ENCODE data around the gene SIGLECL1.
"Not testable (repeated sequence)": the region's sequence is repeated elsewhere in the genome, so short reads cannot be mapped to it uniquely, and the experiment has no call there.

SIGLECL1 gene

DNA sequence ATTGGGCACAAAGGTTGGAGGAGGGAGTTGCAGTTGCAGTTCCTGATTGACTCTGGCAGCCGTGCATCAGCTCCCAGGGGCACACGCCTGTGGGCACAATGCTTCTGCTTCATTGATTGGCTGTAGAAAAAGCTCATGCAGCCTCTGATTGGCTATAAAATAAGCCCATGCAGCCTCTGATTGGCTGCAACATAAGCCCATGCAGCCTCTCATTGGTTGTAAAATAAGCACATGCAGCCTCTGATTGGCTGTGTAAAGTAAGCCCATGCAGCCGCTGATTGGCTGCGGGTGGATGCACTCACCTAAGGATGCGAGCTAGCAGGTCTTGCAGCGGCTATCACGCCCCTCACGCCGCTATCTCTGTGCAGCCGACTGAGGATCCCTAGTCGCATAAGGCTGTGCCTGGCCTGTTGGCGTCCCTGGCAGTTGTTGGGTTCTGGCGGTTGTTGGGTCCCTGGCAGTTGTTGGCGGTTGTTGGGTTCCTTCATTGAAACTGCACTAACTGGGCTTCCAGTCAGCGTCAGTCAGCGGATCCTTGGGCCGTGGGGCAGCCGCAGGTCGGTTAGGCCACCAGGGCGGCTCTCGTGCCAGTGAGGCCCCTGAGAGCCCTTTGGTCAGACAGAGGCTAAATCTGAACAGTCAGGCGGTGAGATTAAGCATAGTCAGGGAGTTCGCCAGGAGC is at the start of gene SIGLECL1:
TSS of gene SIGLECL1 (plus strand) at position 295 of the 682 bp plus-strand sequence. CDS start 12,993 bp downstream, outside the sequence.
- no peak for DNase-seq

GRCh38 chr19:51201712-51202111 is 49.2 kb upstream of the SIGLECL1 start:
- DNase-seq, result no peak

GRCh38 chr19:51203916-51204315 is 47.0 kb upstream of the SIGLECL1 start:
- no peak for DNase-seq

GRCh38 chr19:51204321-51204720 is 46.6 kb upstream of the SIGLECL1 start:
- no peak for DNase-seq

DNA sequence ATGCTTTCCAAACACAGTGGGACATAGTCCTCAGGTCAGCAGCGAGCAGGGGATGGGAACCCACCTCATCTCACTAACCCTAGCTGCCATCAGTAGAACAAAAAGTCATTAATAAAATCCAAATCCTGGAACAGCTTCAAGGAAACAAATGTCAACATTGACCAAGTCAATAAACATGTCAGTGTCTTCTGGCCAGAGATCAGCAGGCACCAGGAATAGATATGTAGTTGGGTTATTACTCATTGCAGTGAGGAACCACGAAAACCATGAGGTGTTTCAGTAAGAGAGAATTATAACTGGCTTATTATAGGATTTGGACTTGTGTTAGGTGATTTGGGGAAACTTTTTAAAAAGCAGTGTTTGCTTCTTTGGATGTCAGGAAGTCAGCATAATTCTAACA is 43.1 kb upstream of the SIGLECL1 start:
- DNase-seq, result no peak

GRCh38 chr19:51210191-51210784 is 40.6 kb upstream of the SIGLECL1 start:
- DNase-seq, result no peak

DNA sequence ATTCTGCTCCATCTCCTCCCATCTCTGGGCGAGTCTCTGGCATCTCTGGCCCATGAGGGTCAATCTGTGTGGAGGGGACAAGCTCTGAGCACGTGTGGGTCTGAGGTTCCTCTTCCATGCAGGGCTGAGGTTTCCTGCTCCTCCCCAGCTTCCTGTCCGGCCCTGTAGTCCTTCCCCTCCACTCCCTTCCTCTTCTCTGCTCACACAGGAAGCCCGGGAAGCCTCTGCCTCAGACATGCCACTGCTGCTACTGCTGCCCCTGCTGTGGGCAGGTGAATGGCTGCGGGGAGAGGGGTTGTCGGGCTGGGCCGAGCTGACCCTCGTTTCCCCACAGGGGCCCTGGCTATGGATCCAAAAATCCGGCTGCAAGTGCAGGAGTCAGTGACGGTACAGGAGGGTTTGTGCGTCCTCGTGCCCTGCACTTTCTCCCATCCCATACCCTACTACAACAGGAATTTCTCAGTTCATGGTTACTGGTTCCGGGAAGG is 40.0 kb upstream of the SIGLECL1 start:
- DNase-seq, result not testable (repeated sequence)

GRCh38 chr19:51211833-51212232 is 39.0 kb upstream of the SIGLECL1 start:
- DNase-seq, result no peak

DNA sequence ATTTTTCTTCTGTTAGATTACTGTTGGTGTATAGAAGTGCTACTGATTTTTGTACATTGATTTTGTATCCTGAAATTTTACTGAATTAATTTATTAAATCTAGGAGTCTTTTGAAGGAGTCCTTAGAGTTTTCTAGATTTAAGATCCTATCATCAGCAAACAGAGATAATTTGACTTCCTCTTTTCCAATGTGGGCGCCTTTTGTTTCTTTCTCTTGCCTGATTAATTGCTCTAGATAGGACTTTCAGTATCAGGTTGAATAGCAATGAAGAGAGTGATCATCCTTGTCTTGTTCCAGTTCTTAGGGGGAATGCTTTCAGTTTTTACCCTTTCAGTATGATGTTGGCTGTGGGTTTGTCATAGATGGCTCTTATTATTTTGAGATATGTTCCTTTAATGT is 31.6 kb upstream of the SIGLECL1 start:
- DNase-seq, result no peak

DNA sequence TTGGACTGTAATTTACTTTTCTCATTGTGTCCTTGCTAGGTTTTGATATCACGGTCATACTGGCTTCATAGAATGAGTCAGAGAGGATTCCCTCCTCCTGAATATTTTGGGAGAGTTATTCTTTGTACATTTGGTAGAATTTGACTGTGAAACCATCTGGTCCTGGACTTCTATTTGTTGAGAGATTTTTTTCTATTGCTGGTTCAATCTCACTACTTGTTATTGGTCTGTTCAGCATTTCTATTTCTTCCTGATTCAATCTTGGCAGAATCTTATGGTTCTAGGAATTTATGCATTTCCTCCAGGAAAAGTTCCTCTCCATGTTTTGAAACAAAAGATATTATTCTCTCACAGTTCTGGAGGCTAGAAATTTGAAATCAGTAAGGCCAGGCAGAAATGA is 30.9 kb upstream of the SIGLECL1 start:
- no peak for DNase-seq

GRCh38 chr19:51220996-51221395 is 29.9 kb upstream of the SIGLECL1 start:
- no peak for DNase-seq

DNA sequence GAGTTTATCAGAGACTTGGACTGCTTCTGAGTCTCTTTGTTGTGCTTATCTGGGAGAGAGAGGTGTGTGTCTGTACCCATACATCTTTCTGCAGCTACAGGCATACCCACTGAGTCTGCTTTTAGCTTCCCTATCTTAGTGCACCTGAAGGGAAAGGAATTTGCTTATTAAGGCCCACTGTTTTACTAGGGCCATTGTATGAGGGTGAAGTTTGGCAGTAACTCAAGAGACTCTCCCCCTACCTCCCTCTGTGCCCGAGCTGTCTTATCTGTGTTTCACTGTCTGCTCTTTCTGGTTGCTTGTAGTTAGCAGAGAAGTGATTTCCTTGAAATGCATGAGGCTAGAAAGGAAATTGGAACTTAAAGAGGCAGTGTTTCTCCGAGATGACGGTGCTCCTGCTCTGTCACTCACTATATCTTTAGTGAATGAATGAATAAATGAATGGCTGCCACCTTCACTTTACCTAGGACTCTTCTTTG is 26.7 kb upstream of the SIGLECL1 start:
- no peak for DNase-seq

DNA sequence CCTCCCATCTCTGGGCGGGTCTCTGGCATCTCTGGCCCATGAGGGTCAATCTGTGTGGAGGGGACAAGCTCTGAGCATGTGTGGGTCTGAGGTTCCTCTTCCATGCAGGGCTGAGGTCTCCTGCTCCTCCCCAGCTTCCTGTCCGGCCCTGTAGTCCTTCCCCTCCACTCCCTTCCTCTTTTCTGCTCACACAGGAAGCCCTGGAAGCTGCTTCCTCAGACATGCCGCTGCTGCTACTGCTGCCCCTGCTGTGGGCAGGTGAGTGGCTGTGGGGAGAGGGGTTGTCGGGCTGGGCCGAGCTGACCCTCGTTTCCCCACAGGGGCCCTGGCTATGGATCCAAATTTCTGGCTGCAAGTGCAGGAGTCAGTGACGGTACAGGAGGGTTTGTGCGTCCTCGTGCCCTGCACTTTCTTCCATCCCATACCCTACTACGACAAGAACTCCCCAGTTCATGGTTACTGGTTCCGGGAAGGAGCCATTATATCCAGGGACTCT is 25.9 kb upstream of the SIGLECL1 start, which contains the start of gene CD33:
TSS of gene CD33 (plus strand) at position 183 of the 496 bp plus-strand sequence. CDS start at position 222, 39 bp downstream.
- DNase-seq, result not testable (repeated sequence)

GRCh38 chr19:51226067-51226466 is 24.8 kb upstream of the SIGLECL1 start:
- DNase-seq, result no peak

GRCh38 chr19:51227326-51227725 is 23.6 kb upstream of the SIGLECL1 start:
- DNase-seq, result no peak

GRCh38 chr19:51227966-51228365 is 22.9 kb upstream of the SIGLECL1 start:
- DNase-seq, result no peak

DNA sequence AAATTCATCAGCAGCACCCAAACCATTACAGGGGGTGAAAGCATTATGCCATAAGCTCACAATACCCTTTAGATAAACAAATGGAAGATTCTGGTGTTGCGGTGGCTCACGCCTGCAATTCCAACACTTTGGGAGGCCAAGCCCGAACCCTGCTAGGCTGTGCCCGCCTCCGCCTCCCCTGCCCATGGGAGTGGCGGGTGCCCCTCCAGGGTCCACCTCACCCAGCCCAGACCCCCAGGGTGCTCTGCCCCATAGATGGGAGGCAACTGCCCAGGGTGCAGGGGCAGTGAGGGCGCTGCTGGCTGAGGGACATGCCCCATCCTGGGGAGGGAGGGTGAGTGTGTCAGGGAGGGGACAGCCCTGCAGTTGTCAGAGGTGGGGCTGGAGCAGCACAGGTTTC is 10.0 kb upstream of the SIGLECL1 start:
- DNase-seq, result no peak

- no peak for DNase-seq
Measured at GRCh38 chr19:51242881-51243630, 7.8 kb upstream of the SIGLECL1 start.

GRCh38 chr19:51246164-51246552 is 4.7 kb upstream of the SIGLECL1 start:
- no peak for DNase-seq

- no peak for DNase-seq
Measured at GRCh38 chr19:51247972-51248590, 2.8 kb upstream of the SIGLECL1 start.

DNA sequence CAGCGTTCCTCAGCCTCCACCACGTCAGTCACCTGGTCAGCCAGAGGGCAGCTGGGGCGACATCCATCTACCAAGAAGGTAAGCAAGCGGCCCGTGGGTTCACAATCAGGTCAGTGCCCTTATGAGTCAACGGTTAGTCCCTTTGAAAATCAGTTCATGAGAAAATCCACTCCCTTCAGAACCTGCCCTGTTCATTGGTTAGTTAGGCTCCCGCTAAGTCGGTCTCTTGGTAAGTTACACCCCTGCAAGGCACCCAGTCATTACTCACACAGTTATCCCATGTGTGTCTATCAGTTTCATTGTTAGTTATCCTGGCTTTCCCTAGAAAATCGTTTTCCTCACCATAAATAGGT is 564 bp downstream of the SIGLECL1 start:
- DNase-seq, result no peak

GRCh38 chr19:51252306-51253079 is 1.6 kb downstream of the SIGLECL1 start:
- DNase-seq, result peak; percentile 32
